ENCODE measurements around the gene RNU6-9. TPM values are rescaled to one million over a fixed set of nuclear protein-coding genes. Genes with fewer than 3 reads are reported as not detected.
"Not testable (repeated sequence)": the region's sequence is repeated elsewhere in the genome, so short reads cannot be mapped to it uniquely, and the experiment has no call there.

The RNU6-9 gene
- total RNA-seq, 2 donors from 2014 or later, result not detected

GRCh38 chr19:879711-880438 lies 13.4 kb upstream of the RNU6-9 start:
- Mint-ChIP-seq H3K36me3 (ENCODE audit: low read depth) (peaks cover 28% of the 10 kb centered on the region), H3K27me3 (no peaks in the 10 kb centered on the region), H3K27ac (no peak overlapping the region), H3K9me3 (no peaks in the 10 kb centered on the region), H3K4me1 (peaks cover 4% of the 10 kb centered on the region), H3K4me3 (no peak overlapping the region)
- ATAC-seq (replicated peaks), result no peak

GRCh38 chr19:881385-882071 lies 11.8 kb upstream of the RNU6-9 start:
- peaks cover 31% of the 10 kb centered on the region for H3K36me3 Mint-ChIP-seq (ENCODE audit: low read depth)
- no peak overlapping the region for H3K27ac Mint-ChIP-seq
- H3K27me3 Mint-ChIP-seq, result no peaks in the 10 kb centered on the region
- no peak overlapping the region for H3K4me3 Mint-ChIP-seq
- H3K4me1 Mint-ChIP-seq, result peaks cover 4% of the 10 kb centered on the region
- ATAC-seq (replicated peaks), result no peak
- H3K9me3 Mint-ChIP-seq, result no peaks in the 10 kb centered on the region

- no peaks in the 10 kb centered on the region for H3K27me3 Mint-ChIP-seq
- H3K36me3 Mint-ChIP-seq (ENCODE audit: low read depth), result peaks cover 45% of the 10 kb centered on the region
- H3K27ac Mint-ChIP-seq, result no peak overlapping the region
- ATAC-seq (replicated peaks), result no peak
- H3K4me1 Mint-ChIP-seq, result peaks cover 4% of the 10 kb centered on the region
- no peaks in the 10 kb centered on the region for H3K9me3 Mint-ChIP-seq
- no peak overlapping the region for H3K4me3 Mint-ChIP-seq
Observed at GRCh38 chr19:882871-883497, 10.3 kb upstream of the RNU6-9 start.

GRCh38 chr19:883661-884211 lies 9.5 kb upstream of the RNU6-9 start:
- H3K27me3 Mint-ChIP-seq, result no peaks in the 10 kb centered on the region
- H3K36me3 Mint-ChIP-seq (ENCODE audit: low read depth), result peaks cover 48% of the 10 kb centered on the region
- H3K9me3 Mint-ChIP-seq, result no peaks in the 10 kb centered on the region
- H3K27ac Mint-ChIP-seq, result no peak overlapping the region
- no peak for ATAC-seq (replicated peaks)
- H3K4me1 Mint-ChIP-seq, result peaks cover 4% of the 10 kb centered on the region
- no peak overlapping the region for H3K4me3 Mint-ChIP-seq

- Mint-ChIP-seq H3K27me3 (no peaks in the 10 kb centered on the region), H3K9me3 (no peaks in the 10 kb centered on the region), H3K36me3 (ENCODE audit: low read depth) (peaks cover 55% of the 10 kb centered on the region), H3K4me1 (no peaks in the 10 kb centered on the region), H3K27ac (no peak overlapping the region), H3K4me3 (no peak overlapping the region)
- ATAC-seq (replicated peaks), result no peak
Observed at GRCh38 chr19:884420-885211, 8.7 kb upstream of the RNU6-9 start.

- no peak for ATAC-seq (replicated peaks)
- H3K9me3 Mint-ChIP-seq, result no peaks in the 10 kb centered on the region
- peaks cover 56% of the 10 kb centered on the region for H3K36me3 Mint-ChIP-seq (ENCODE audit: low read depth)
- no peak overlapping the region for H3K4me3 Mint-ChIP-seq
- H3K4me1 Mint-ChIP-seq, result no peaks in the 10 kb centered on the region
- H3K27me3 Mint-ChIP-seq, result no peaks in the 10 kb centered on the region
- H3K27ac Mint-ChIP-seq, result no peak overlapping the region
Observed at GRCh38 chr19:885536-886224, 7.6 kb upstream of the RNU6-9 start.

GRCh38 chr19:887072-887471 lies 6.2 kb upstream of the RNU6-9 start:
- Mint-ChIP-seq H3K4me3 (no peak overlapping the region), H3K27ac (no peak overlapping the region), H3K36me3 (ENCODE audit: low read depth) (peaks cover 47% of the 10 kb centered on the region), H3K4me1 (no peaks in the 10 kb centered on the region), H3K9me3 (no peaks in the 10 kb centered on the region), H3K27me3 (no peaks in the 10 kb centered on the region)
- ATAC-seq (replicated peaks), result no peak

- H3K27me3 Mint-ChIP-seq, result no peaks in the 10 kb centered on the region
- H3K27ac Mint-ChIP-seq, result no peak overlapping the region
- H3K4me3 Mint-ChIP-seq, result peak overlapping the region; percentile 6
- no peaks in the 10 kb centered on the region for H3K9me3 Mint-ChIP-seq
- H3K4me1 Mint-ChIP-seq, result no peaks in the 10 kb centered on the region
- peaks cover 42% of the 10 kb centered on the region for H3K36me3 Mint-ChIP-seq (ENCODE audit: low read depth)
- no peak for ATAC-seq (replicated peaks)
Observed at GRCh38 chr19:887599-887998, 5.7 kb upstream of the RNU6-9 start.

GRCh38 chr19:888581-889385 lies 4.5 kb upstream of the RNU6-9 start:
- peak overlapping the region; percentile 25 for H3K27ac Mint-ChIP-seq
- H3K27me3 Mint-ChIP-seq, result no peaks in the 10 kb centered on the region
- H3K36me3 Mint-ChIP-seq (ENCODE audit: low read depth), result peaks cover 45% of the 10 kb centered on the region
- ATAC-seq (replicated peaks), result peak; percentile 17
- peaks cover 5% of the 10 kb centered on the region for H3K4me1 Mint-ChIP-seq
- peak overlapping the region; percentile 31 for H3K4me3 Mint-ChIP-seq
- no peaks in the 10 kb centered on the region for H3K9me3 Mint-ChIP-seq

- H3K4me1 Mint-ChIP-seq, result peaks cover 5% of the 10 kb centered on the region
Observed at GRCh38 chr19:889662-890295, 3.5 kb upstream of the RNU6-9 start.

GRCh38 chr19:890831-891230 lies 2.5 kb upstream of the RNU6-9 start:
- H3K9me3 Mint-ChIP-seq, result no peaks in the 10 kb centered on the region
- peaks cover 33% of the 10 kb centered on the region for H3K36me3 Mint-ChIP-seq (ENCODE audit: low read depth)
- H3K27me3 Mint-ChIP-seq, result no peaks in the 10 kb centered on the region
- H3K4me1 Mint-ChIP-seq, result peaks cover 5% of the 10 kb centered on the region
- H3K27ac Mint-ChIP-seq, result peak overlapping the region; percentile 30
- ATAC-seq (replicated peaks), result no peak
- peak overlapping the region; percentile 66 for H3K4me3 Mint-ChIP-seq

More at GRCh38 chr19:889662-890295, 3.5 kb upstream of the RNU6-9 start:
- no peaks in the 10 kb centered on the region for H3K9me3 Mint-ChIP-seq
- no peaks in the 10 kb centered on the region for H3K27me3 Mint-ChIP-seq
- H3K36me3 Mint-ChIP-seq (ENCODE audit: low read depth), result peaks cover 42% of the 10 kb centered on the region
- H3K4me3 Mint-ChIP-seq, result no peak overlapping the region
- H3K27ac Mint-ChIP-seq, result no peak overlapping the region
- no peak for ATAC-seq (replicated peaks)

- H3K4me1 Mint-ChIP-seq; H3K9me3 Mint-ChIP-seq; H3K27me3 Mint-ChIP-seq; ATAC-seq (replicated peaks): not testable (repeated sequence)
- Mint-ChIP-seq H3K36me3 (ENCODE audit: low read depth) (peaks cover 38% of the 10 kb centered on the region), H3K4me3 (peak overlapping the region; percentile 85), H3K27ac (peak overlapping the region; percentile 99)
Observed at GRCh38 chr19:891421-892200, 1.7 kb upstream of the RNU6-9 start.

Data from activated T-helper 17 cell treated with anti-CD3 and anti-CD28 coated beads, Interleukin-2, amount 50 U/mL, for 72 hours (primary cell).